Measurements from ENCODE around the gene F5. TPM values are rescaled to one million over a fixed set of nuclear protein-coding genes. Genes with fewer than 3 reads are reported as not detected.

Gene F5
- total RNA-seq, 4 donors from 2014 or later: 0.79 to 3.0 (median 1.8) TPM

DNA sequence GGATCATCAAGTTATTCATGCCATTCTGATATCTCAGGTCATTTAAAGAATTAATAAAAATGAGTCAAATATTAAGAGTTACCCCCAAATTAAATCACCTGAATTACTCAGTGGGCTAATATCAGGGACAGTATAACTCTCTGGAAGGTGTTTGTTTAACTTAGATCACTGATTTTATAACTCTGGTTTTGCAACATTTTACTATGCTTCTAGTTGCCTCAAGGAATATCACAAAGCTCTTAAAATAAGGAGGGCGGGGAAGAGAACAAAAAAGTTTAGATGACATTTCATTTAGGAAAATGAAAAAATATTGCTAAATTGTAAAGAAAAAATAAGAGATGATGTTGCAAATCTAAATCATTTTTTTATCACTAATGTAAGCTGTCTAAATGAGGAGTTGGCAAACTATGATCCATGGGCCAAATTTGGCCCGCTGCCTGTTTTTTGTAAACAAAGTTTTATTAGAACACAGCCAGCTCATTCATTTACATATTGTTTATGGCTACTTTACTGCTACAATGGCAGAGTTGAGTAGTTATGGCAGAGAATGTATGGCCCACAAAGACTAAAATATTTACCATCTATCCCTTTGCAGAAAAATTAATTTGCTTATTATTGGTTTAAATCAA lies 68.6 kb downstream of the F5 start:
- Histone ChIP-seq H3K4me3 (replicated peaks in 1 of 3) (no peak overlapping the region), H3K36me3 (no peaks in the 10 kb centered on the region), H3K9me3 (no peaks in the 10 kb centered on the region), H3K27ac (no peak overlapping the region), H3K27me3 (no peaks in the 10 kb centered on the region), H3K4me1 (no peaks in the 10 kb centered on the region)
- DNase-seq: no peak
- TF ChIP-seq, protein P1, sequence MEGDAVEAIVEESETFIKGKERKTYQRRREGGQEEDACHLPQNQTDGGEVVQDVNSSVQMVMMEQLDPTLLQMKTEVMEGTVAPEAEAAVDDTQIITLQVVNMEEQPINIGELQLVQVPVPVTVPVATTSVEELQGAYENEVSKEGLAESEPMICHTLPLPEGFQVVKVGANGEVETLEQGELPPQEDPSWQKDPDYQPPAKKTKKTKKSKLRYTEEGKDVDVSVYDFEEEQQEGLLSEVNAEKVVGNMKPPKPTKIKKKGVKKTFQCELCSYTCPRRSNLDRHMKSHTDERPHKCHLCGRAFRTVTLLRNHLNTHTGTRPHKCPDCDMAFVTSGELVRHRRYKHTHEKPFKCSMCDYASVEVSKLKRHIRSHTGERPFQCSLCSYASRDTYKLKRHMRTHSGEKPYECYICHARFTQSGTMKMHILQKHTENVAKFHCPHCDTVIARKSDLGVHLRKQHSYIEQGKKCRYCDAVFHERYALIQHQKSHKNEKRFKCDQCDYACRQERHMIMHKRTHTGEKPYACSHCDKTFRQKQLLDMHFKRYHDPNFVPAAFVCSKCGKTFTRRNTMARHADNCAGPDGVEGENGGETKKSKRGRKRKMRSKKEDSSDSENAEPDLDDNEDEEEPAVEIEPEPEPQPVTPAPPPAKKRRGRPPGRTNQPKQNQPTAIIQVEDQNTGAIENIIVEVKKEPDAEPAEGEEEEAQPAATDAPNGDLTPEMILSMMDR (IDR thresholded peaks at IDR 0.05): no peak
- no peak for TF ChIP-seq POLR2A (IDR thresholded peaks at IDR 0.05)
- WGBS, 2 donors: 95 to 98% methylated on average over 2 of the region's 2 CpGs
- intact Hi-C loops (cut with DNase I): no loop called here

DNA sequence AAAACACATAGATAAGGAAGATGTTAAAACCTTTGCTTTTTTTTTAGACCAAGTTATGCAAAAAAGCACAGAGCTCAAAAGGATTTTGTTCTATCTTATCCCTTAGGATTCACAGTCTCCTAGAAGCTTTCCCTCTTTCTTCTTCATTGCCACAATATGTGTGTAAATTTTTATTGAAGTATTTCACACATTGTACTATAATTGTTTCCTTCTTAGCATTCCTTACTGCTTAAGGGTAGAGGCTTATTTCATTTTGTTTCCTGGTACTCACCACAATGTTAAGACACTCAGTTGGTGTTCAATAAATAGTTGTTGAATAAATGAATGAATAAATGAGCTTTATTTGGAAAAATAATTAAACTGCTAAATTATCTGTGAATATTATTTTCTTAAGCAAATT lies 70.6 kb downstream of the F5 start:
- H3K27ac ChIP-seq: no peak overlapping the region
- TF ChIP-seq POLR2A (IDR thresholded peaks at IDR 0.05): no peak
- TF ChIP-seq, protein P1 (IDR thresholded peaks at IDR 0.05): no peak
- DNase-seq: no peak
- no peaks in the 10 kb centered on the region for H3K36me3 ChIP-seq
- H3K4me3 ChIP-seq (replicated peaks in 1 of 3): no peak overlapping the region
- H3K27me3 ChIP-seq: no peaks in the 10 kb centered on the region
- intact Hi-C loops (cut with DNase I): no loop called here
- no peaks in the 10 kb centered on the region for H3K9me3 ChIP-seq
- no peaks in the 10 kb centered on the region for H3K4me1 ChIP-seq

DNA sequence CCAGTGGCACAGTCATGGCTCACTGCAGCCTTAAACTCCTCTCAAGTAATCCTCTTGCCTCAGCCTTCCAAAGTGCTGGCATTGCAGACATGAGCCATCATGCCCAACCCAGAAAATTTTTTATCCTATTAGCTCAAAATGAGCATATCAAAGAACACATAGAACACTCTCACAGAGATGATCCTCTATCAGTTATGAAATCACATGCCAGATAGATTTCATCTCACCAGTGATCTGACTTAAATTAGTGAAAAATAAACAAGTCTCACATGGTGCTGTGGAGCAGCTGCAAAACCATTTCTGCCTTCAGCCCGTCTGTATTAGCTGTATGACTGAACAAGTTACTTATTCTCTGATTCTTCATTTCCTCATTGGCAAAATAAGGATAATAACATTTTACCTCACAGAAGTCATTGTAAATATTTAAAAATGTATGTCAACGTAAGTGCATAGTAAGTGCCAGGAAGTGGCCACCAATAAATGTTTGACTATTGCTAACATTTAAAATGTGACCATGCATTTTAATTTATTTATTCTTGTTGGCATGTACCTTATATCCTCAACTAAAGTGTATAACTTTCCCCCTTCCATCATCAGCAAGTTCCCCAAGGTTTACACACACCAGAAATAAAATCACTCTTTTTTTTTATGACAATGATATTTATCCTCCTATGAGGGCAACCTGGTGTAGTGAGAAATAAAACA lies 71.6 kb downstream of the F5 start:
- TF ChIP-seq POLR2A (IDR thresholded peaks at IDR 0.05): no peak
- TF ChIP-seq, protein P1 (IDR thresholded peaks at IDR 0.05): no peak
- Histone ChIP-seq H3K27me3 (no peaks in the 10 kb centered on the region), H3K4me1 (no peaks in the 10 kb centered on the region), H3K27ac (no peak overlapping the region), H3K36me3 (no peaks in the 10 kb centered on the region), H3K4me3 (replicated peaks in 1 of 3) (no peak overlapping the region), H3K9me3 (no peaks in the 10 kb centered on the region)
- WGBS, 2 donors: 87 to 93% methylated on average over 2 of the region's 2 CpGs
- intact Hi-C loops (cut with DNase I): no loop called here
- DNase-seq: no peak

DNA sequence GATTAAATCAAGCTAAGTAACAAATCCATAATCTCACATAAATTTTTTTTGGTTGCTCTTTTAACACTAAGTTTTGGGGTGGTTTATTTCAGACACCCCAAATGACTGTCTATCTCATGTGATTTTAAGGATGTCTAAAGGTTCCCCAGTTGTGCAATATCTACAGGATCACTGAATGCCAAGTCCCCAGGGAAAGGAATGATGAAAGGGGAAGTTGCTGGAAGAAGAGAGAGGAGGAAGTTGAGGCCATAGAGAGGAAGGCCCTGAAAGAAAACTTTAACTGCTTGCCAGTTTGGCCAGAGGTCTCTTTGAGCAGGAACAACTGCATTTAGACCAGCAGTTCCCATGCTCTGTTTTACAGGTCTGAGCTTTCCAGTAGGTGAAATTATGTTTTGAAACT lies 73.1 kb downstream of the F5 start:
- intact Hi-C loops (cut with DNase I): no loop called here
- DNase-seq: no peak
- Histone ChIP-seq H3K36me3 (no peaks in the 10 kb centered on the region), H3K4me3 (replicated peaks in 1 of 3) (no peak overlapping the region), H3K27me3 (no peaks in the 10 kb centered on the region), H3K4me1 (no peaks in the 10 kb centered on the region), H3K9me3 (no peaks in the 10 kb centered on the region), H3K27ac (no peak overlapping the region)
- TF ChIP-seq, protein P1 (IDR thresholded peaks at IDR 0.05): no peak
- no peak for TF ChIP-seq POLR2A (IDR thresholded peaks at IDR 0.05)

DNA sequence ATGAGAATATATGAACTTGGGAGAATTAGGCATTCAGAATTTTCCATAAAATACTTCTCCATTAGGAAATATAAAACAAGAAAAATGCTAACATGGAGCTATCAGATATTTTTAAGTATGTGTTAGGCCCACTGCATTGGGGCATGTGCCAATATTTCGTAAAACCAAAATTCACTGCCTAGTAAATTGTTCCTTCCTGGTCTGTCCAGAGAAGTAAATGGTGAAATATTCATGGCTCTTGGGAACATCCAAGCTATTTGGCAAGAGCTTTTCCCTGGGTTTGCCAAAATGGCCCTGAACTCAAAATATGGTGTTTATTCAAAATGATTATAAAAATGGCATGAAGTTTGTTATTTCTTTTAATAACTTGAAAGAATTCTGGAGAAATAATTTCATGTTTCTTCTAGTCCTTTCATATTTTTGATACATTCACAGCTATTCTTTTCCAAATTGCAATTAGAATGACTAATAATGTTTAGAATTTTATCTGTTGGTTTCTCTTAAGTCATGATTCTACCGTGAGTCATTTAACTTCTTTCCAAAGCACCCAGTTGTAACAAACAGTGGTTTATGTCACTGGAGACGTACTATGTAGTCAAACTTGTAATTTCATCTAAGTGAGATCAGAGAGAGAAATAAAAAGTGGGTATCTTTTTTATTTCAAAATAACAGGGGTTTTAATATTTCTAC lies 74.8 kb downstream of the F5 start:
- peak overlapping the region; percentile 30 to 55 (median 39) for H3K27ac ChIP-seq
- H3K4me3 ChIP-seq (replicated peaks in 1 of 3): no peak overlapping the region
- no peak for DNase-seq
- no peaks in the 10 kb centered on the region for H3K9me3 ChIP-seq
- no peaks in the 10 kb centered on the region for H3K4me1 ChIP-seq
- intact Hi-C loops (cut with DNase I): no loop called here
- no peak for TF ChIP-seq POLR2A (IDR thresholded peaks at IDR 0.05)
- TF ChIP-seq, protein P1 (IDR thresholded peaks at IDR 0.05): no peak
- WGBS, 2 donors: 62 to 79% methylated on average over 3 of the region's 3 CpGs
- no peaks in the 10 kb centered on the region for H3K36me3 ChIP-seq
- no peaks in the 10 kb centered on the region for H3K27me3 ChIP-seq
